Endothelial cell of umbilical vein (primary cell): ENCODE results near the gene TFPI2. TPM values are rescaled to one million over a fixed set of nuclear protein-coding genes. Genes with fewer than 3 reads are reported as not detected.

Experiments used
- BruUV-seq: library from RNA; stranded (reverse); fragments of 400-500 nt; replicated peaks from 2 replicates; lab custom pipeline; 2021; lab: Mats Ljungman, UMichigan
- CTCF ChIA-PET: fragments of 300-600, 350-600 bp; sonication (Branson Sonifier 250); formaldehyde crosslinking; loops from one replicate; lab custom pipeline; 2021; ENCODE audit warnings: antibody characterized with exemption, inconsistent platforms; lab: Charles Lee
- POLR2A ChIA-PET: fragments of 300-600, 350-600 bp; sonication (Branson Sonifier 250); formaldehyde crosslinking; loops from one replicate; lab custom pipeline; 2021; ENCODE audit warnings: antibody characterized with exemption, inconsistent platforms; lab: Charles Lee
- DNase-seq: peaks from one replicate; pipeline ENCODE4 v3.0.0-alpha.2; 2011; ENCODE audit warnings: low read depth, low spot score
- FAIRE-seq: peaks from 2 replicates; lab custom pipeline; 2011; peaks lifted over from hg19 to GRCh38; lab: Jason Lieb, UNC
- H2AFZ ChIP-seq: 2 replicates; pipeline ENCODE4 v1.6.0; 2012; ENCODE audit warnings: low read depth, low read length, control low read depth, inconsistent platforms
- H3K27ac ChIP-seq: 2 replicates; pipeline ENCODE4 v1.5.1; 2011; ENCODE audit warnings: low read depth, mild to moderate bottlenecking, control low read depth, low read length, moderate library complexity; ENCODE audit not compliant: insufficient read depth
- H3K27me3 ChIP-seq, 2 experiments: 2 replicates each; pipeline versions ENCODE4 v1.6.0 to v1.6.1; 2011; ENCODE audit warnings: low read length in 2 of 2, mixed read lengths in 1 of 2; ENCODE audit not compliant: control insufficient read depth in 2 of 2, insufficient read depth in 2 of 2
- H3K36me3 ChIP-seq, 2 experiments: 2 replicates in 1 of 2; 3 replicates in 1 of 2; pipeline ENCODE4 v1.5.1; 2011; ENCODE audit warnings: low read length in 2 of 2, mild to moderate bottlenecking in 1 of 2, moderate library complexity in 1 of 2; ENCODE audit not compliant: control insufficient read depth in 2 of 2, insufficient read depth in 2 of 2; ENCODE audit errors: extremely low read depth in 1 of 2
- H3K4me1 ChIP-seq: 3 replicates; pipeline ENCODE4 v1.5.1; 2011; ENCODE audit warnings: mild to moderate bottlenecking, low read length; ENCODE audit not compliant: control insufficient read depth, insufficient read depth; ENCODE audit errors: extremely low read depth
- H3K4me2 ChIP-seq: 2 replicates; pipeline ENCODE4 v1.6.1; 2011; ENCODE audit warnings: low read length, control low read depth, mixed read lengths; ENCODE audit not compliant: insufficient read depth
- H3K4me3 ChIP-seq, 3 experiments: fragments of 200-600 bp in 1 of 3; sonication (generic), shearing (Covaris generic) in 1 of 3; replicated peaks in 1 of 3; 2 replicates each; pipeline ENCODE4 v1.5.1; 2011 to 2016; ENCODE audit warnings: control low read depth in 3 of 3, low read length in 3 of 3, mild to moderate bottlenecking in 2 of 3, inconsistent platforms in 1 of 3, low read depth in 1 of 3, moderate library complexity in 1 of 3; ENCODE audit not compliant: insufficient read depth in 1 of 3
- H3K79me2 ChIP-seq: 2 replicates; pipeline ENCODE4 v1.6.0; 2012; ENCODE audit warnings: low read length, inconsistent platforms; ENCODE audit not compliant: control insufficient read depth, insufficient read depth
- H3K9ac ChIP-seq: replicated peaks from 2 replicates; pipeline ENCODE3; 2011; ENCODE audit warnings: low read length, control low read depth; ENCODE audit not compliant: insufficient read depth; ENCODE audit errors: extremely low read depth
- H3K9me1 ChIP-seq: replicated peaks from 3 replicates; pipeline ENCODE4 v1.6.0; 2011; ENCODE audit warnings: mild to moderate bottlenecking, low read length; ENCODE audit not compliant: control insufficient read depth, insufficient read depth; ENCODE audit errors: extremely low read depth
- H3K9me3 ChIP-seq: replicated peaks from 2 replicates; pipeline ENCODE4 v1.5.1; 2012; ENCODE audit warnings: low read length, inconsistent platforms; ENCODE audit not compliant: control insufficient read depth, insufficient read depth
- H4K20me1 ChIP-seq: replicated peaks from 2 replicates; pipeline ENCODE3; 2011; ENCODE audit warnings: mild to moderate bottlenecking, low read length; ENCODE audit not compliant: control insufficient read depth, insufficient read depth; ENCODE audit errors: extremely low read depth
- CTCF ChIP-seq, 2 donors: IDR thresholded peaks; 1 replicate in 1 of 2; 2 replicates in 1 of 2; pipeline ENCODE4 v1.5.1; 2011; ENCODE audit warnings: low read length in 2 of 2, mild to moderate bottlenecking in 2 of 2, moderate library complexity in 2 of 2, control low read depth in 1 of 2, inconsistent platforms in 1 of 2, low read depth in 1 of 2; ENCODE audit not compliant: insufficient read depth in 1 of 2; ENCODE audit errors: extremely low read depth in 1 of 2
- EZH2 ChIP-seq: IDR thresholded peaks from 2 replicates; pipeline ENCODE4 v1.6.1; 2012; ENCODE audit warnings: borderline replicate concordance, low read depth, mild to moderate bottlenecking, moderate library complexity, low read length, inconsistent platforms; ENCODE audit not compliant: severe bottlenecking
- FOS ChIP-seq: IDR thresholded peaks from 2 replicates; pipeline ENCODE4 v1.6.1; 2011; ENCODE audit warnings: mild to moderate bottlenecking, low read length, moderate library complexity, borderline replicate concordance; ENCODE audit not compliant: insufficient read depth
- GATA2 ChIP-seq: IDR thresholded peaks from 2 replicates; pipeline ENCODE4 v1.7.0; 2011; ENCODE audit warnings: low read depth, mild to moderate bottlenecking, moderate library complexity, mixed read lengths, low read length; ENCODE audit not compliant: insufficient read length, insufficient read depth
- JUN ChIP-seq: IDR thresholded peaks from 2 replicates; pipeline ENCODE4 v1.6.1; 2011; ENCODE audit warnings: borderline replicate concordance, low read depth; ENCODE audit not compliant: insufficient read length, insufficient read depth
- MAX ChIP-seq: IDR thresholded peaks from 2 replicates; pipeline ENCODE4 v1.6.1; 2011; ENCODE audit not compliant: insufficient read depth, insufficient read length
- MYC ChIP-seq: IDR thresholded peaks from one replicate; pipeline ENCODE4 v1.6.1; 2011; ENCODE audit warnings: mild to moderate bottlenecking, low read depth, low read length
- POLR2A ChIP-seq: IDR thresholded peaks from 2 replicates; pipeline ENCODE4 v1.6.1; 2012; ENCODE audit warnings: low read depth, mild to moderate bottlenecking, control low read depth, low read length
- POLR2AphosphoS5 ChIP-seq: IDR thresholded peaks from 2 replicates; pipeline ENCODE4 v1.6.1; 2012; ENCODE audit warnings: low read depth, mild to moderate bottlenecking, control low read depth, low read length, moderate library complexity; ENCODE audit not compliant: insufficient read depth
- dilution Hi-C: fragments of 300-500 bp; cut with MboI; formaldehyde crosslinking; loops from one replicate; pipeline ENCODE4 v1.15.0; 2019; ENCODE audit warnings: low sequenced_read_pairs; ENCODE audit not compliant: extremely low pct_ligation_motif_present
- intact Hi-C: fragments of 100-400 bp; cut with micrococcal nuclease; formaldehyde crosslinking; loops from one replicate; pipeline ENCODE4 v1.10.0; 2022
- polyA plus RNA-seq, 4 experiments: library from polyadenylated mRNA; depleted of rRNA in 3 of 4; stranded (reverse) in 3 of 4; unstranded in 1 of 4; fragments of >200 nt; gene quantifications; 2 replicates each; pipeline versions ENCODE4 v1.2.1 to v1.2.3, GENCODE V29; 2011 to 2012; ENCODE audit warnings: missing spikeins in 1 of 4
- total RNA-seq: library from RNA; stranded (reverse); gene quantifications from 2 replicates; pipeline ENCODE4 v1.2.3, GENCODE V29; 2021

TFPI2 gene
- total and polyA plus RNA-seq, 2 donors (not counting 3 experiments of a cell fraction or from before 2014, with no cell fraction given), result 49.9 to 65.9 TPM

DNA sequence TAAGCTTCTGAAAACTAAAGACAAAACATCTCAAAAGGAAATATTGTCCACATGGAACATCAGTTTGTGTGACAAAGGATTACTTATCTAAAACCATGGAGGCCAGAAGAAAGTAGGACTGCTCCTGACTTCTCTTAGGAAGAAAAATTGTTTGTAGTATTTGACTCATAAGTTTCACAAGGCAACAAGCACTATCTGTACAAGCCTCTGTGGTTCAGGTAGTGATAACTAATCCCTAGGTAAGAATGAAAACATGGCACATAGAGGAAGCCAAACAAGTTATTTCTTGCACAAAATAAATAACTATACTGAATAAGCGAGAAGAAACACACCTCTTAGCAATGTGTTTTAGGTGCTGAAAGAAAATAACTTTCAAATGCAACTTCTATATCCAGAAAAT lies 30.3 kb downstream of the TFPI2 start:
- H3K27me3 ChIP-seq, result peaks cover 0 to 1% of the 10 kb centered on the region in 2 experiments
- H3K9me3 ChIP-seq, result no peaks in the 10 kb centered on the region
- no peaks in the 10 kb centered on the region for H3K36me3 ChIP-seq
- intact Hi-C loops (no loop called here), dilution Hi-C loops (no loop called here)
- H3K9me1 ChIP-seq, result no peaks in the 10 kb centered on the region
- no peak overlapping the region for H3K27ac ChIP-seq
- TF ChIP-seq JUN (no peak), CTCF (IDR thresholded peaks at IDR 0.05; ENCODE audit: extremely low read depth in 1 of 2, insufficient read depth in 1 of 2, low read depth in 1 of 2, low read length in 2 of 2) (no peak), GATA2 (no peak), FOS (no peak), POLR2A (no peak), POLR2AphosphoS5 (no peak), MAX (no peak), EZH2 (no peak), MYC (no peak)
- no peak overlapping the region for H3K9ac ChIP-seq
- no TSS peak for BruUV-seq
- no peaks in the 10 kb centered on the region for H3K79me2 ChIP-seq
- no peak overlapping the region for H3K4me3 ChIP-seq
- H2AFZ ChIP-seq, result no peak overlapping the region
- DNase-seq, result no peak
- no peak for FAIRE-seq
- POLR2A ChIA-PET, result no interaction called here
- no peak overlapping the region for H3K4me2 ChIP-seq
- H4K20me1 ChIP-seq, result no peaks in the 10 kb centered on the region
- peaks cover 4% of the 10 kb centered on the region for H3K4me1 ChIP-seq
- CTCF ChIA-PET, result no interaction called here
